IPS DF 4.7 (cell line): ENCODE measurements around the gene BRD9.

Source experiments
- DNase-seq: peaks from one replicate; pipeline ENCODE4 v3.0.0-alpha.2; 2013; ENCODE audit warnings: low spot score; ENCODE audit errors: extremely low read depth

The BRD9 gene

GRCh38 chr5:815449-815848, 77.2 kb downstream of the BRD9 start:
- no peak for DNase-seq
